AG04449 (cell line): ENCODE data around the gene SKAP1.
A peak's percentile ranks its signal among the peaks of the same experiment; 100 is the strongest.

Experiments
- CTCF ChIA-PET: fragments of 350-600 bp; formaldehyde crosslinking; extraction: SDS; loops from one replicate; lab custom pipeline; 2021; ENCODE audit warnings: antibody characterized with exemption; lab: Yijun Ruan, JAX
- POLR2A ChIA-PET: fragments of 400-600, 350-600 bp; formaldehyde crosslinking; extraction: SDS; loops from one replicate; lab custom pipeline; 2020; ENCODE audit warnings: antibody characterized with exemption, inconsistent platforms; lab: Yijun Ruan, JAX
- DNase-seq: peaks from one replicate; pipeline ENCODE4 v3.0.0-alpha.2; 2010; ENCODE audit warnings: low read depth, low spot score
- H3K4me3 ChIP-seq: 2 replicates; pipeline ENCODE4 v1.5.1; 2011; ENCODE audit warnings: low read depth, mild to moderate bottlenecking, control low read depth, low read length
- TF ChIP-seq, protein P1 (sequence below): IDR thresholded peaks from one replicate; pipeline ENCODE4 v1.5.1; 2011; ENCODE audit warnings: mild to moderate bottlenecking, moderate library complexity, low read length, control low read depth, inconsistent platforms; ENCODE audit not compliant: insufficient read depth; ENCODE audit errors: missing control alignments

The SKAP1 gene

DNA sequence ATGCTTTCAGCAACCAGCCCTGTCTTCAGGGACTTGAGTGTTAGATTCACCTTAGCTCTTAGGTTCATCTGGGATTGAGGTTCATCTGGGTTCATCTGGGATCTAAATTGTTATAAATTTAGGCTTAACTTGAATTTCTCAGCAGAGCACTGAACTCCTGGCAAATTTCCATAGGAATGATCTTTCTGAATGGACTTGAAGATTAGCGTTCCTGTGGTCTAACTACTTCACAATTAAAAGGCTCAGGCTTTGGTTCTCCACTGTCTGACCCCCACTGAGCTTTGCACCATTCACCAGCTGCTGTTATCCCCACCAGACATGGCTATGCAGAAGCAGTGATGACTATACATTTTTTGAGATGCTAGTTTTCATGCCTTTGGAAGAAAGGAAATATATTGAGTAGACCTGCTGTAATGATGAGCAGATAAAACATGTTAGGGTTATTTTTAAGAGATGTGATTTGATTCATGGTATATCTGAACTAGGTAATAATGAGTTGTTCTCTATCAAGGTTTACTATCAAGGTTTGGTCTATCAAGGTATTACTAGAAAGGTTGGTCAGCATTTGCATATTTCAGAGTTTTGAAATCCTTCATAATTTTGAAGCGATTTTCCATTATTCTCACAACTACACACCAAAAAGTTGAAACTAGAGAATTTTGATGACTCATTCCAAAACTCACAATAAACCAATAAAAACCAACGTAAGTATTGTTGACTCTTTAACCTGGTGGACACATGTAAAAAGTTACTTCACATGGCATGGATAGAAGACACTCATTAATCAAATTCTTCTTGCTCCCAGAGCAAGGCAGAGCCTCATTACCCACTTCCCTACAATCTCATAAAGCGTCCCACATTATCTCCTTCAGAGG is 250.7 kb downstream of the SKAP1 start:
- ChIA-PET POLR2A (no interaction called here), CTCF (interaction anchor here (1.0 to 1.7 kb wide), 2 partner anchors 14 to 46 kb away, joined by 3 to 4 read pairs; no protein-coding TSS in a partner anchor)
- TF ChIP-seq, protein P1, sequence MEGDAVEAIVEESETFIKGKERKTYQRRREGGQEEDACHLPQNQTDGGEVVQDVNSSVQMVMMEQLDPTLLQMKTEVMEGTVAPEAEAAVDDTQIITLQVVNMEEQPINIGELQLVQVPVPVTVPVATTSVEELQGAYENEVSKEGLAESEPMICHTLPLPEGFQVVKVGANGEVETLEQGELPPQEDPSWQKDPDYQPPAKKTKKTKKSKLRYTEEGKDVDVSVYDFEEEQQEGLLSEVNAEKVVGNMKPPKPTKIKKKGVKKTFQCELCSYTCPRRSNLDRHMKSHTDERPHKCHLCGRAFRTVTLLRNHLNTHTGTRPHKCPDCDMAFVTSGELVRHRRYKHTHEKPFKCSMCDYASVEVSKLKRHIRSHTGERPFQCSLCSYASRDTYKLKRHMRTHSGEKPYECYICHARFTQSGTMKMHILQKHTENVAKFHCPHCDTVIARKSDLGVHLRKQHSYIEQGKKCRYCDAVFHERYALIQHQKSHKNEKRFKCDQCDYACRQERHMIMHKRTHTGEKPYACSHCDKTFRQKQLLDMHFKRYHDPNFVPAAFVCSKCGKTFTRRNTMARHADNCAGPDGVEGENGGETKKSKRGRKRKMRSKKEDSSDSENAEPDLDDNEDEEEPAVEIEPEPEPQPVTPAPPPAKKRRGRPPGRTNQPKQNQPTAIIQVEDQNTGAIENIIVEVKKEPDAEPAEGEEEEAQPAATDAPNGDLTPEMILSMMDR, result no peak
- H3K4me3 ChIP-seq, result no peak overlapping the region
- no peak for DNase-seq

DNA sequence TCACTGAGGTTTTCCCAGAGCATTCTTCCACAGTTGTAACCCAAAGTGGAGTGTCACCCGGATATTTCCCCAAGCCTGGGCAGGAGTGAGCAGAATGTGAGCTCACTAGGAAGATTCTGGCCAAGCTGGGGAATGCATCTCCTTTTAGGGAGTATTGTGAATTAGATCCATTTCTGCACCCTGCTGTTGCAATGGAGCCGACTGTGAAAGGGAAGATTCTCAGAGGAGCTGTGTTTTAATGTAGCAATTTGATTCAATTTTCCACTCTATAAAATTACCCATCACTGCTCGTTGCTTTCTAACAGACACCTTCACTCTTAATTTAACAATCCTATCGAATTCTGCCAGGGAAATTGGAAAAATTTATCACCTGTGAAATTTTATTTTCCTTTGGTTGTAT is 251.7 kb downstream of the SKAP1 start:
- no peak overlapping the region for H3K4me3 ChIP-seq
- CTCF ChIA-PET, result interaction anchor here (1.2 kb wide), 1 partner anchor 435 kb away, joined by 3 read pairs; no protein-coding TSS in a partner anchor
- no peak for DNase-seq
- POLR2A ChIA-PET, result no interaction called here
- TF ChIP-seq, protein P1, result no peak

DNA sequence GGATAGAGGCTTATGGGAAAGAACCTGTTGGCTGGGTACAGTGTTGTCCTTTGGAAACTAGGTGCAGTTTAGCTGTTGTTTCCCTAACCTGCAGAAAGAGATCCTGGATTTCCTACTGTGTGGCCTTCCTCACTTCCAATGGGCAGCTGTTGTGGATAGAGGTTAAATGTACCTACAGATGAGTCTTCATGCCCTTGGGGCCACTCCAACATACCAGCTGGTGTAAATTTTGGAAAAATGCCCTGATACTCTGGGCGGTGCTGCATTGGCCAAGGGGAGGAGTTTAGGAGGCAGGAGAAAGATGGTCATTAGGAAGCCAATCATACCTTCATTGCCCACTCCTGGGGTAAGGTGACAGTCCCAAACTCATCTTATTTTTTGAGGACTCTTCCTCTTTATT is 252.2 kb downstream of the SKAP1 start:
- ChIA-PET POLR2A (no interaction called here), CTCF (interaction anchor here (1.0 to 1.3 kb wide), 5 partner anchors 8 to 436 kb away, joined by 3 to 5 read pairs (median 3); no protein-coding TSS in a partner anchor)
- DNase-seq, result no peak
- H3K4me3 ChIP-seq, result no peak overlapping the region
- TF ChIP-seq, protein P1, result no peak

DNA sequence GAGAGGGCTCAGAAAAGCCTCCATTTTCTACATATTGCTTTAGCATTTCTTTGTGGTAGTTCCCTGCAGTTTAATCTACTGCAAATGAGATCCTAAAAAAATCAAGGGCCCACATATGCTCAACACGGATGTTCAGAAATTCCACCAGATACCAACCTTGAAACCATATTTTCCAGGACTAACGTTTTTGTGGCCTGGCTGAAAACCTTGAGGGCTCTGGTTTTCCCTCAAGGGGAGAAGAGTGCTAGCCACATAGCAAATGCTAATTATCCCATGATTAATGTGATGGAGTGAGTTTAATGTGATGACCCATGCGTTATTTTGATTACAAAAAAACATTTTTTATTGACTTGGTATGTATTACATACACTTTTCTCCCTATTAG is 253.6 kb downstream of the SKAP1 start:
- DNase-seq, result no peak
- TF ChIP-seq, protein P1, result no peak
- ChIA-PET CTCF (interaction anchor here (1.2 kb wide), 1 partner anchor 11 kb away, joined by 3 read pairs; no protein-coding TSS in a partner anchor), POLR2A (no interaction called here)
- no peak overlapping the region for H3K4me3 ChIP-seq

DNA sequence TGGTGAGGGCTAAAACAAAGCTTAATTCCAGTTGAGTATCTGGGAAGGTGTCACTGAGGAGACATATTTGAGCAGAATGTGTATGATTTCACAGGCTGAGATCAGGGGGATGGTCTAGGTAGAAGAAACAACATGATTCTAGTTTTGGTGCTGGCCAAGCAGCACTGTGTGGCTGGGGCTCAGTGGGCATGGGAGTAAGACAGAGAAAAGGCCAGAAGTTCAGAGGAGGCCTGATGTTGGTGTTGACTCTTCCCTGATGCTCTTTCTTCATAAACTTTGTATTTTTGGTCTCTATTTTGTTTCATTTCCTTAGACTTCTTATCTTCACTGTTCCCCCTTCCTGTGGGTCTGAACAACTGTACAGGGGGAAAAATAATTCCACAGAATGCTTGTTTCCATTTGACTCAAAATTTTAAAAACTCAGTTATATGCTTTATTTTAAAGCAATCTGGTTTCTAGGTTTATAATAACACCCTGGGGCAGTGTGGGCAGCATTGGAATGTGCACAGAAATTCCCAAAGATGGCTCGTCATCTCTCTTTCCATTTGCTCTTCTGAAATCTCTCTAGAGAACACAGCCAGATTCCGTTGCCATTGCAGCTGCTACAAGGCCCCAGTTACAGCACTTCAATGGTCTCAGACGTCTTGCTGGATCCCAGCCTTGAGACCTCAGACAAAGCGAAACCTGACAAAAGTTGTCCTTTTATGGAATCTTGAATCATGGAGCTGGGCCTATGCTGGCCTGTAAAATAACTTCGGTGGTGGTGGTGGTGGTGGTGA is 254.1 kb downstream of the SKAP1 start:
- TF ChIP-seq, protein P1, result no peak
- peak; percentile 37 for DNase-seq
- POLR2A ChIA-PET, result no interaction called here
- CTCF ChIA-PET, result interaction anchor here (1.0 to 4.3 kb wide), 3 partner anchors 9 to 23 kb away, joined by 3 to 21 read pairs (median 5); no protein-coding TSS in a partner anchor
- no peak overlapping the region for H3K4me3 ChIP-seq
